ENCODE data around the gene TMA7B. TPM values are rescaled to one million over a fixed set of nuclear protein-coding genes. Genes with fewer than 3 reads are reported as not detected.

Gene TMA7B
- not detected in 2 replicates for total RNA-seq

GRCh38 chr22:39959640-39960447 is at the start of gene TMA7B:
Gene TMA7B (plus strand): TSS chr22:39960397. CDS start chr22:39964375, 3,978 bp downstream.

DNA sequence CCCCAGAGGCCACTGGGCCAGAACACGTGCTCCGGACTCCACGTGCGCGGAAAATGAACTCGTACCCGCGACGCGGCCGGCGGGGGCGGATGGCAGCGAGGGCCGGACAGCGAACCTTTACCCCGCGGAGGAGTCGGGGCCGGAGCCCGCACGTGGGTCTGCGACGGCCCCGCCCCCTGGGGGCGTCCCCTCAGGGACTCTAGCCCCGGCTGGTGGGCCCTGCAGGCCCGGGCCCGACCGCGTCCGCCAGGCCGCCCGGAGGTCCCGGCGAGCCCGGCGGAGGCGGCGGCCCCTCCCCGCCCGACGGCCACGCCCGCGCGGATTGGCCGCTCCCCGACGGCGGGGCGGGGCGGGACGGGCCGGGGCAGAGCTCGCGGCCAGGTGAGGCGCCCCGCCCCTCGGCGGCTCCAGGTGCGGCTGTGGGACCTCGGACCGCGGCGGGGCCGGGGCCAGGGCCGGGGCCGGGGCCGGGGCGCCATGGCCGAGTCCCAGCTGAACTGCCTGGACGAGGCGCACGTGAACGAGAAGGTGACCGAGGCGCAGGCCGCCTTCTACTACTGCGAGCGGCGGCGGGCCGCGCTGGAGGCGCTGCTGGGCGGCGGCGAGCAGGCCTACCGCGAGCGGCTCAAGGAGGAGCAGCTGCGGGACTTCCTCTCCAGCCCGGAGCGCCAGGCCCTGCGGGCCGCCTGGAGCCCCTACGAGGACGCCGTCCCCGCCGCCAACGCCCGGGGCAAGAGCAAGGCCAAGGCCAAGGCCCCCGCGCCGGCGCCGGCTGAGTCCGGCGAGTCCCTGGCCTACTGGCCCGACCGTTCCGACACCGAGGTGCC is 34.6 kb downstream of the TMA7B start, which contains the start of gene FAM83F:
TSS of gene FAM83F (plus strand) at position 389 of the 827 bp plus-strand sequence. CDS start at position 478, 89 bp downstream.

Other genes with a start within 250 kb of the TMA7B start
- not detected in 2 replicates for gene ENTHD1, start 66.6 kb upstream of the TMA7B start, total RNA-seq
- not detected in 2 replicates for gene GRAP2, start 59.3 kb upstream of the TMA7B start, total RNA-seq
- gene FAM83F, start 34.6 kb downstream of the TMA7B start, total RNA-seq = not detected in 2 replicates
- gene TNRC6B, start 217.5 kb downstream of the TMA7B start, total RNA-seq = 19.9 and 21.8 TPM in 2 replicates